Epidermal melanocyte (primary cell): Measurements from ENCODE around the gene DNM2.

Experiments
- DNase-seq: peaks from one replicate; pipeline ENCODE4 v3.0.0; 2011; ENCODE audit warnings: low spot score; ENCODE audit not compliant: insufficient read length

The DNM2 gene

DNA sequence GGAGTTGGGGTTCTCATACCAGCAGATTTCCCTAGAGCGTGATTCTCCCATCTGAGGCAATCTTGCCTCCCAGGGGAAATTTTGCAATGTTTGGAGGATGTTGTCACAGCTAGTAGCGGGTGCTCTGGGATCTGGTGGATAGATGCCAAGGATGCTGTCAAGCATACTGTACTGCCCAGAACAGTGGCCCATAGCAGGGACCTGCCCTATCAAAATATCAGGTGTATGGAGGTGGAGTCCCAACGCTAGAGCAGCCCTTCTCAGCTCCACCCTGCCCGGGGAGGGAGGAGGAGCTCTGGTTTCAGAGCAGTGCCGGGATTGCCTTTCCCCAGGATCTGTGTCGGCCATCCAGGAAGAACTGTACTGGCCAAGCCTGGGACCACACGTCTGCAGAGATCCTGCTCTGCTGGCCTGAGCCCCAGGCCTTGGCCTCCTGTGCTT, 27.5 kb upstream of the DNM2 start:
- DNase-seq: no peak

- DNase-seq: no peak
These were observed 26.5 kb upstream of the DNM2 start for GRCh38 chr19:10691178-10691881.

DNA sequence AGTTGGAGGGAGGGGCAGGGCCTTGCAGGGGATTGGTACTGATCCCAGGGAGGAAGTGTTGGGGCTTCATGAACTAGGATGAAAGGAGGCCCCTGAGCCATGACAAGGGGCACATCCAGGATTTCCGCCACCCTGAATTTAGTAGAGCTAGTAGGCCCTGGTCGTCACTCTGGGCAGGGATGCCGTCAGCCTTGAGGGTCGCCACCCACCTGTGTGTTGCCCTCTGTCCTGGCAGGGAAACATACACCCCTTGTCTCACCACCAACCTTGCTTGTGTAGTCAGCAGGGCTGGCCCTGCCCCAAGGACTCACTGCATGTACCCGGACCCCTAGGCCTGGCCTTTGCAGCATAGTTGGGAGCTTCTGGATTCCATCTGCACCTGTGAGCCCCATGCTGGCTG, 26.0 kb upstream of the DNM2 start:
- DNase-seq: no peak

DNA sequence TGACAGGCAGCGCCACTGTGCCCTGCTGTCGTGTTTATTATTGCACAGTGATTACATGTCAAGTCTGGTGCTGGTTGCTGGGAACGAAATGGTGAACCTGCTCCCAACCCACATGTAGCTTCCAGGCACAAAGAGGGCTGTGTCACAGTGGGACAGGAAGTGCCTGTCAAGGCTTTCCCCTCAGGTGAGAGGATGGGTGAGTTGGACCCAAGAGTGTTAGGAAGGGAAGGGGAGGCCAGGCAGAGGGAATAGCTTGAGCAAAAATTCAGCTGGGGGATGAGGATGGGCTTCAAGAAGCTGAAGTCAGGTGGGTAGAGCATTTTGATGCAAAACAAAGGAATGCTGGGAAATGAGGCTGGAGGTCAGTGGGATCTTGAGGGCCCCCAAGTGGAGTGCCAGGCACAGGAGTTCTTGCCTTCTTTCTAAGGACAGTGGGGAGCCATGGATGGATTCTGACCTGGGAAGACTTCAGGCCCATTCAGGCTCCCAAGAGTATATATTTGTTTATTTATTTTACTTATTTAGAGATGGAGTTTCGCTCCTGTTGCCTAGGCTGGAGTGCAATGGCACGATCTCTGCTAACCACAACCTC, 25.1 kb upstream of the DNM2 start:
- no peak for DNase-seq

GRCh38 chr19:10694706-10695307, 23.1 kb upstream of the DNM2 start:
- no peak for DNase-seq

DNA sequence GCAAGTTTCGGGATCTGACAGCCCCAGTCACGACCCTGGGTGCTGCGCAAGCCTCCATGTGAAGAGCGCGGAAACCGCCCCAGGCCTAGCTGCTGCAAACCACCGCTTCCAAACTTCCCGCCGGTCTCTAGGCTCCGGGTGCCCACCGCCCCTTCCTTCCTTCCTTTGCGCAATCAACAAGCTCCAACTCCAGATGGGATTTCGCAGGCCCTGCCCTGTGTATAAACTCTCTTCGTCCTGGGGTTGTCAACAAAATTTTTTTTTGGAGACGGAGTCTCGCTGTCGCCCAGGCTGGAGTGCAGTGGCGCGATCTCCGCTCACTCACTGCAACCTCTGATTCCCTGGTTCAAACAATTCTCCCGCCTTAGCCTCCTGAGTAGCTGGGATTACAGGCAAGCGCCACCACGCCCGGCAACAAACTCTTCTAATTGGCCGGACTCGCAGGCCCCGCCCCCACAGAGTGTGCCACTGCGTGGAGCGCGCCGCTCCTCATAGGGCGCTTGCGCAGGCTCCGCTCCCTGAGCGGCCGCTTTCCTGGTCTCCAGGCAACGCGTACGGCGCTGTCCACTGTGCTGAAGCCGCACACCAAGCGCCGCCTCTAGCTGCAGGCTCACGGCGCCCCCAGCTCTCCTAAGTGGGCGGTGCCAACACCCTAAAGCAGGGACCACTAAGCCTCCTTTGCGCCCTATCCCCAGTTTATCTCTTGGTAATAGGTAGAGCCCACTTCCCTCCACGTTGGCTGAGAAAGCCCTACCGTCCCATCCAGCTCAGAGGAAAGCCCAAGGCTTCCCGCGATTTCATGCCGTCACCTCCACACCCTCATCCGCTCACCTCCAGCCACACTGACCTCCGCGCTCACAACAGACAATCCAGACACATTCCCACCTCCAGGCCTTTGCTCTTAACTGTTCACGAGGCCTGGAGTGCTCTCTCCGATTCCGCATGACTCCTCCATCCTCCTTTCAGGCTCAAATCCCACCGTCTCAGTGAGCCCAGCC, 22.2 kb upstream of the DNM2 start:
- DNase-seq: peak; percentile 98

DNA sequence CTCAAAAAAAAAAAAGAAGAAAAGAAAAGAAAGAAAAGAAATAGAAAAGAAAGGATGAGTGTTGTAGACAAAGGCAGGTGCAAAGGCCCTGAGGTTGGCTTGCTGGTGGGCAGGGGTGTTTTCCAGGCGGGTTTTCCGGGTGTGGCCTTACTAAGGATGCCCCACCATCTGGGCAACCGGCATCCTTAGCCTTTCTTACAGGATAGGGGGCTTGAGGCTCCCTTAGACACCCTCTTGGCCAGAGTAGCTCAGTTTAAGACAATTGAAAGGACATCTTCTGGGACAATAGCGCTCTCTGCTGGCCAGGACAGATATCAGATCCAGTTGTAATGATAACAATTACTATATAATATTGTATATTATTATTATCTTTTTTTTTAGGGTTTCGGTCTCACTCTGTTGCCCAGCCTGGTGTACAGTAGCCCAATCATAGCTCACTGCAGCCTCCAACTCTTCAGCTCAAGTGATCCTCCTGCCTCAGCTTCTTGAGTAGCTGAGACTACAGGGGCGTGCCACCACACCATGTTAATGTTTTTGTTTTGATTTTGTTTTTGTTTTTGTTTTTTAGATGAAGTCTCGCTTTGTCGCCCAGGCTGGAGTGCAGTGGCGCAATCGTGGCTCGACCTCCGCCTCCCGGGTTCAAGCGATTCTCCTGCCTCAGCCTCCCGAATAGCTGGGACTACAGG, 18.1 kb upstream of the DNM2 start:
- no peak for DNase-seq

DNA sequence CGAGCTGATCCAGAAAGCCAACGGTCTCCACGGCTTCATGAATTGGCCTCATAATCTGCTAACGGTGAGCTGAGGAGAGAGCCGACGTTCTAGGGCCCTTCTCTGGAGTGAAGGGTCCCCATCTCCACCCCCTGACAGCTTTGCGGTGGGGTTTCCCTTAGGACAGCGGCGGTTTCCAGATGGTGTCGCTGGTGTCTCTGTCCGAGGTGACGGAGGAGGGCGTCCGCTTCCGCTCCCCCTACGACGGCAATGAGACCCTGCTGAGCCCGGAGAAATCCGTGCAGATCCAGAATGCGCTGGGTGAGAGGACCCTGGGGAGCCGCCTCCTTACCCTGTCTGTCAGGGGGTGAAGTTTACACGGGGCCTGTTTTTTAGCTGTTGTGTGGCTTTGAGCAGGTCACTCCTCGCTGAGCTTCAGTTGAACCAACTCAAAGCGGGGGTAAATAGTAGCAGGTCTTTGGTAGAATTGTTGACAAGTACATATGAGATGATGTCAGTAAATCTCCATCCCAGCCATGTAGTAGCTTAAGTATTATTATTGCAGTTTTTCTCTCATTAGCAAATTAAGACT, 15.8 kb upstream of the DNM2 start:
- DNase-seq: no peak

DNA sequence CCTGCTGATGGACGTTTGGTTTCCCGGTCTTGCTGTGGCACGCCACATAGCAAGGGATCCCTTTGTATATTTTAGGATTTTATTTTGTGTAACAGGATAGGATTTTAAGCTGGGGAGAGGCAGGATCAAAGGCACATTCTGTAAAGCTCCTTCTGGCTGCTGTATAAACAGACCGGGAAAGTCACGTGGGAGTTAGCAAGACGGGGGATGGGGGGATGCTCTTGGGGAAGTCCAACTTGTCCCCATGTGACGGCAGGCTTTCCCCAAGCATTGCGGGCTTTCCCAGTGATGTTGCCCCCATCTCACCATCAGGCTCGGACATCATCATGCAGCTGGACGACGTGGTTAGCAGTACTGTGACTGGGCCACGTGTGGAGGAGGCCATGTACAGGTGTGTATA, 10.9 kb upstream of the DNM2 start:
- no peak for DNase-seq

DNA sequence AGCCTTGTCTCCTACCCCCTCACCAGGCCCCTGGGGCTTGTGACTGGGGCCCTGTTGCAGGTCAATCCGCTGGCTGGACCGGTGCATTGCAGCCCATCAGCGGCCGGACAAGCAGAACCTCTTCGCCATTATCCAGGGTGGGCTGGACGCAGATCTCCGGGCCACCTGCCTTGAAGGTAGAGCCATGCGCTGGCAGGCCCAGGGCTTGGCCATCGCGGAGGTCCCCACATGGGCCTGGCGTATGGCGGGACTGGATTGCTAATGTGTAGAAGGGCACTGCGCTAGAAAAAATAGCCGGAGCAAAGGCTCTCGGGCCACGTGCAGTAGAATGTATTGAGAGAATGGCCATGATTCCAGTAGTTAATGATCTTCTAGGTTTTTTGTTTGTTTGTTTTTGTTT, 10.4 kb upstream of the DNM2 start:
- no peak for DNase-seq

DNA sequence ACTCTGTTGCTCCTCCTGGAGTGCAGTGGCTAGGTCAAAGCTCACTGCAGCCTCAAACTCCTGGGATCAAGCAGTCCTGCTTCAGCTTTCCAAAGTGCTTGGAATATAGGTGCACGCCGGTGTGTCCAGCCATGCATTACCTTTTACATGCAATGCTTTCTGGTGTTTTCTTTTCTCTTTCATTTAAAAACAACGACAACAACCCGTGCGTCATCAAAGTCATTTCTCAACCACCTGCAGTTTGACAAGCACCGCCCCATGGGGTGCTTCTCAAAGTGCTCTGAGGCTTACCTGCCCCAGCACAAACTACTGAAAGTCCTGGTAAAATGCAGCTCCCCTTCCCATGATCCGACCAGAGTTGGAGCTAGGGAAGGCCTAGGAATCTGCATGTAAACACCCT, 9.6 kb upstream of the DNM2 start:
- no peak for DNase-seq

DNA sequence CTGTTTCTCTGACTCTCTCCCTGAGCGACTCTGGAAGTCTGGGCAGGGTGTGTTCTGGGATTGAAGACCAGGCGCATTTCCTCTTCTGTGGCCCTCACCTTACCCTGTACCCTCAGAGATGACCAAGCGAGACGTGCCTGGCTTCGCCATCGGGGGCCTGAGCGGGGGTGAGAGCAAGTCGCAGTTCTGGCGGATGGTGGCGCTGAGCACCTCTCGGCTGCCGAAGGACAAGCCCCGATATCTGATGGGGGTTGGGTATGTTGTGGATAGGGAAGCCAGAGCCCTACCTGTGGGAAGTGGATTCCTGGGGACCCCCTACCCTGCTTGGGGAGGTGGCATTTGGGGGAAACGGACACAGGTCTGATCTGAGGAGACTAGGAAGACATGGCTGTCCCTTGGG, 5.8 kb upstream of the DNM2 start:
- no peak for DNase-seq

DNA sequence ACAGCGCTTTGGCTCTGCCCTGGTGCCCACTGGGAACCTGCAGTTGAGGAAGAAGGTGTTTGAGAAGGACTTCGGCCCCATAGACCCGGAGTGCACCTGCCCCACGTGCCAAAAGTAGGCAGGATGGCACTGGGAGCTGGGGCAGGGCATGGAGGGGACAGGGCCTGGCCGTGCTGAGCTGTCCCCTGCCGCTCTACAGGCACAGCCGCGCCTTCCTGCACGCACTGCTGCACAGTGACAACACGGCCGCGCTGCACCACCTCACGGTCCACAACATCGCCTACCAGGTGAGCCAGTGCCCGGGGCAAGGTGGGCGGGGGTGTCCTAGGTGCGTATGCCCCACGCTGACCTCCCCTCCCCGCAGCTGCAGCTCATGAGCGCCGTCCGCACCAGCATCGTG, 5.1 kb upstream of the DNM2 start:
- DNase-seq: no peak

DNA sequence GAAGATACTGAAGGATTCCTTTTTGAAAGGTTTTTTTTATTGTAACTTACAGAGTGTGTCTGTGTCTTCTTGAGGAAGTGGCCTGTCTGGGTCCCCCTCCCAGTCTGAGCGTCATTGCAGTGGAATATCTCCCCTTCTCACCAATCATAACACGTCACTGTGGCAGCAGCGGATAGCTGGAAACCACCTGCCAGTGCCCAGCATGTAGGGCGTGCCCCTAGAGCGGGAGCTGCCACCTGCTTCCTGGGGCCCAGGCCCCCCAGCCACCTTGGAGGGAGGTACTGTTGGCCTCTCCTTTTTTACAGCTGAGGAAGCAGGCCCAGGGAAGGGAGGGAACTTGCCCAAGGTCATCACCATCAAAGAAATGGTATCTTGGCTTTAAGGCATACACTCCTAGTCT, 4.6 kb upstream of the DNM2 start:
- DNase-seq: no peak

- DNase-seq: no peak
These were observed 874 bp upstream of the DNM2 start for GRCh38 chr19:10717054-10717355.

- no peak for DNase-seq
These were observed 622 bp downstream of the DNM2 start for GRCh38 chr19:10718205-10719196.

DNA sequence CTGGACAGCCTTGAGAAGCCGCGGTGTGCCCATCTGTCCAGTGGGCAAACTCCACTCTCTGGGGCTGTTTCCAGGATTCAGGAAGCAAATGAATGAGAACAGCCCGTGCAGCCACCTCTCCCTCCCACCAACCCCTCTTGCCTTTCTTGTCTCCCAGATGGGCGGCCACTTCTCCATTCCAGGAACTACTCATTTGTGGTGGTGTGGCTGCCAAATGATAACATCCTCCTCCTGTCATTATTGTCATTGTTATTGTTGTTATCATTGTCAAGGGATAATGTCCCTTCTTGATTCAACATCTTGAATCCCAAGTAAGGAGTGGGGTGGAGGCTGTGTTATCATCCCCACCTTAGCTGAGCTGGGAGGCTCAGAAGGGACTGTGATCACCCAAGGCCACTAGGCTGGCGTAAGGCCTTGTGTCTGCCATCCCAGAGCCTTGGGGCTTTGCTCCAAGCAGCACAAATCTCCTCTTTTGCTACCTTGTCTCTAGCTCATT, 1.6 kb downstream of the DNM2 start:
- DNase-seq: no peak

DNA sequence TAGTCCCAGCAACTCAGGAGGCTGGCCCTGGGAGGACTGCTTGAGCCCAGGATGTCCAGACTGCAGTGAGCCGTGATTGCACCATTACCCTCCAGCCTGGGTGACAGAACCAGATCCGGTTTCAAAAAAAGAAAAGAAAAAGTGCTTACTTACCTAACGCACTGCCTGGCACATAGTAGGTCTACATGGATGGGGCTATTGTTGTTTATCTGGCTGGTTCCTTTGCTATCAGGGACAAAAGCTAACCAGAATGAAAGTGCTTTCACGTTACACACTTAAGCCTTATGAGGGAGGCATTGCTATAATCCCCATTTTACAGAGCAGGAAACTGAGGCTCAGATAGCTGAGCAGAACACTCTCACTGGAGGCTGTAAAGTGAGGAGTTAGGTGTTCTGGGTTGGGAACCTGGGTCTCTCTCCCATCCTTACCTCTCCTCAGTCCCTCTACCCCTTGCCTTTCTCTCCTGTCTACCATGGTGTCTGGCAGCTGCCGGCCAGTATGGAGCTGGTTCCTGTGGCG, 2.8 kb downstream of the DNM2 start:
- no peak for DNase-seq

DNA sequence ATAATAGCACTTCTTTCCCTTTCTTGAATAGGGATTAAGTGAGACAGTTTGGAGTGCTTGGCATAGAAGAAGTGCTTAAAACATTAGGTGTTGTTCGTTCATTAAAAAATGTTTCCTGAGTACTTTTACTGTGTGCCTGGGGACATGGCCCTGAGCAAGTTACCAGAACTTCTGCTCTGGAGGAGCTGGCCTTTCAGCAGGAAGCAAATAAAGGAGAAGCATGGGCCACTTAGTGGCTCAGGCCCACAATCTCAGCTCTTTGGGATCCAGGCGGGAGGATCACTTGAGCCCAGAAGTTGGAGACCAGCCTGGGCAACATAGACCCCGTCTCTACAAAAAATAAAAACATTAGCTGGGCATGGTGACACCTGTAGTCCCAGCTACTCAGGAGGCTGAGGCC, 5.7 kb downstream of the DNM2 start:
- DNase-seq: no peak
